A549 (cell line): ENCODE results near the gene SLC35D2.

Experiments
- CHD2 ChIP-seq: fragments of 150-350 bp; IDR thresholded peaks from 2 replicates; pipeline ENCODE4 v1.6.1; 2014; ENCODE audit warnings: low read length; ENCODE audit not compliant: partially characterized antibody
- FOSL2 ChIP-seq, 2 experiments: fragments of 450-650 bp in 1 of 2; fragments of >200 bp in 1 of 2; sonication (Bioruptor Twin) in 1 of 2; formaldehyde crosslinking; IDR thresholded peaks; 2 replicates each; pipeline versions ENCODE4 v1.5.0 to v1.6.1; 2016 to 2020; ENCODE audit warnings: mild to moderate bottlenecking in 1 of 2, moderate library complexity in 1 of 2
- GATA3 ChIP-seq: IDR thresholded peaks from 2 replicates; pipeline ENCODE4 v1.6.1; 2012; ENCODE audit warnings: borderline replicate concordance
- JUNB ChIP-seq: fragments of >200 bp; sonication (Bioruptor Twin); formaldehyde crosslinking; IDR thresholded peaks from 2 replicates; pipeline ENCODE4 v1.6.1; 2016
- KDM1A ChIP-seq: fragments of 200-600 bp; sonication (generic); IDR thresholded peaks from 2 replicates; pipeline ENCODE4 v1.6.1; 2016; ENCODE audit warnings: low read depth, mild to moderate bottlenecking
- MAZ ChIP-seq: fragments of 150-350 bp; IDR thresholded peaks from 2 replicates; pipeline ENCODE4 v1.6.1; 2014; ENCODE audit warnings: antibody characterized with exemption, low read depth, low read length, borderline replicate concordance
- MYC ChIP-seq: IDR thresholded peaks from 2 replicates; pipeline ENCODE4 v1.6.1; 2012; ENCODE audit warnings: mild to moderate bottlenecking, inconsistent platforms, low read length, improper control_type of control experiment, borderline replicate concordance
- POLR2A ChIP-seq: IDR thresholded peaks from 2 replicates; pipeline ENCODE4 v1.6.1; 2012; ENCODE audit warnings: mild to moderate bottlenecking, low read length
- RAD21 ChIP-seq, 2 experiments: fragments of >200 bp in 1 of 2; sonication (Bioruptor Twin) in 1 of 2; formaldehyde crosslinking in 1 of 2; IDR thresholded peaks in 1 of 2; conservative IDR thresholded peaks in 1 of 2; 2 replicates in 1 of 2; 3 replicates in 1 of 2; pipeline ENCODE4 v1.6.1; 2012 to 2018; ENCODE audit warnings: inconsistent platforms in 1 of 2
- RNF2 ChIP-seq: fragments of 200-600 bp; sonication (generic); IDR thresholded peaks from 2 replicates; pipeline ENCODE4 v1.6.1; 2016; ENCODE audit warnings: low read depth, mild to moderate bottlenecking, antibody characterized with exemption, moderate library complexity, borderline replicate concordance
- SMC3 ChIP-seq: fragments of >200 bp; sonication (Bioruptor Twin); formaldehyde crosslinking; IDR thresholded peaks from 3 replicates; pipeline ENCODE4 v1.6.1; 2018; ENCODE audit warnings: inconsistent platforms
- ZFP36 ChIP-seq: fragments of 450-650 bp; IDR thresholded peaks from 2 replicates; pipeline ENCODE4 v1.6.1; 2014; ENCODE audit warnings: borderline replicate concordance; ENCODE audit not compliant: partially characterized antibody
- TF ChIP-seq, protein P1 (sequence below): fragments of >200 bp; sonication (Bioruptor Twin); formaldehyde crosslinking; IDR thresholded peaks from 3 replicates; pipeline ENCODE4 v1.5.1; 2016

DNA sequence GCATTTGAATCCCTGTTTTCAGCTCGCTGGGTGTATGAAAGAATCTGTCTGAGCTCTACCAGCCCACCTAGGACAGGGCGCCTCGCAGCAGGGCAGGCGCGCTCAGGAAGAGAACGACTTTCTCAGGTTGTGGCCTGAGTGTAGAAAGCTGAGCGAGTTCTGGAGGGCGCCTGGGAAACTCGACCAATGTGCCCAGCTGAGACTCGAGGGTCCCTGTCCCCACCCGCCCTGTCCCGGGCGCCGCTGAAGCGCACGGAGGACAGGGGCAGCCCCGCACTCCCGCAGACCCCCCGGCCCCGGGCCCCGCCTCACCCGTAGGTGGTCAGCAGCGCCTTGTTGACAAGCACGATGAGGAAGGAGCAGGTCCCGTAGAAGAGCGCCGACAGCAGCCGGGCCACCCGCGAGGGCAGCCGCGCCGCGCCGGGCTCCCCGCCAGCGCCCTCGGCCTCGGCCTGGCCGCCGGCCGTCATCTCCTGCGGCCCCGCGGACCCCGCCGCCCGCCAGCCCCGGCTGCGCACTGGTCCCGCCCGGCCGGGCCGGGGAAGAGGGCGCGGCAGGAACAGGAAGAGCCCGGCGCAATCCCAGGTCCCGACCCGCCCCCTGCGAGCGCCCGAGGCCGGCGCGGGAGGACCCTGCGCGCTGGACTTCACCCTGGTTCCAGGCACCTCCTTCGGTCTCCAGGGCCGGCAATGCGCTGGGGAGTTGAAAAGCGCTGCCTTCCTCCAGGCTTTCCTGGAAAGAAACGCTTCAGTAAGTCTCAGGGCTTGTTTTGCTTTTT, at the start of gene SLC35D2:
- TF ChIP-seq ZFP36 = no peak
- peak; percentile 30; the same call in 1 of the 3 replicates for TF ChIP-seq SMC3
- TF ChIP-seq GATA3 = no peak
- TF ChIP-seq, protein P1, sequence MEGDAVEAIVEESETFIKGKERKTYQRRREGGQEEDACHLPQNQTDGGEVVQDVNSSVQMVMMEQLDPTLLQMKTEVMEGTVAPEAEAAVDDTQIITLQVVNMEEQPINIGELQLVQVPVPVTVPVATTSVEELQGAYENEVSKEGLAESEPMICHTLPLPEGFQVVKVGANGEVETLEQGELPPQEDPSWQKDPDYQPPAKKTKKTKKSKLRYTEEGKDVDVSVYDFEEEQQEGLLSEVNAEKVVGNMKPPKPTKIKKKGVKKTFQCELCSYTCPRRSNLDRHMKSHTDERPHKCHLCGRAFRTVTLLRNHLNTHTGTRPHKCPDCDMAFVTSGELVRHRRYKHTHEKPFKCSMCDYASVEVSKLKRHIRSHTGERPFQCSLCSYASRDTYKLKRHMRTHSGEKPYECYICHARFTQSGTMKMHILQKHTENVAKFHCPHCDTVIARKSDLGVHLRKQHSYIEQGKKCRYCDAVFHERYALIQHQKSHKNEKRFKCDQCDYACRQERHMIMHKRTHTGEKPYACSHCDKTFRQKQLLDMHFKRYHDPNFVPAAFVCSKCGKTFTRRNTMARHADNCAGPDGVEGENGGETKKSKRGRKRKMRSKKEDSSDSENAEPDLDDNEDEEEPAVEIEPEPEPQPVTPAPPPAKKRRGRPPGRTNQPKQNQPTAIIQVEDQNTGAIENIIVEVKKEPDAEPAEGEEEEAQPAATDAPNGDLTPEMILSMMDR = no peak
- no peak for TF ChIP-seq MYC
- TF ChIP-seq MAZ = no peak
- TF ChIP-seq RNF2 = no peak
- TF ChIP-seq POLR2A = no peak; the same call in none of the 2 replicates
- TF ChIP-seq RAD21 (conservative IDR thresholded peaks at IDR 0.05 in 1 of 2, IDR thresholded peaks at IDR 0.05 in 1 of 2) = no peak
- TF ChIP-seq CHD2 = no peak
- TF ChIP-seq JUNB = no peak; the same call in 1 of the 2 replicates
- no peak for TF ChIP-seq FOSL2 (IDR thresholded peaks at IDR 0.05)
- no peak for TF ChIP-seq FOSL2 (CRISPR knock-in tag; IDR thresholded peaks at IDR 0.05)
- TF ChIP-seq KDM1A = no peak
